Heart left ventricle (tissue), 13 donors: Measurements from ENCODE around the gene SPSB1.

Source experiments
- POLR2A ChIP-seq, 2 donors: fragments of 450-650 bp; IDR thresholded peaks; one replicate each; pipeline ENCODE4 v1.6.1; 2017; ENCODE audit warnings: antibody characterized with exemption in 2 of 2, mild to moderate bottlenecking in 2 of 2, moderate library complexity in 2 of 2
- TF ChIP-seq, protein P1 (sequence below), 12 donors: fragments of 200-600 bp; sonication (generic) in 4 of 12; IDR thresholded peaks; one replicate each; pipeline versions ENCODE4 v1.5.0 to v1.8.0; 2018 to 2022; ENCODE audit warnings: antibody characterized with exemption in 12 of 12, mild to moderate bottlenecking in 5 of 12
- donor health status: ischemic (EF 13 %, LVEDD 7.1; RV severe dilation, severe dysfunction).
- donor health status: DM: no; HTN: yes; CAD: no.
- donor health status: DM: no; HTN: no; CAD: no.
- donor health status: ischemic (EF 25% LVEDD 6.9; RV normal size, moderate dysfunction).
- donor health status: ischemic (EF 25% LVEDD 5.7; RV mildly dilated, moderate dysfunction).
- donor health status: ischemic (EF 35%, LVEDD 5.7; RV mildly dilated, moderate dysfunction).
- donor health status: nonischemic (EF 11% LVEDD 7.7; RV severe dilation, severe dysfunction).
- donor health status: DM: yes; HTN: yes; CAD: no.
- donor health status: PGD.
- donor health status: ischemic (EF 29% LVEDD 5.4; RV normal size, mild dysfunction).
- donor health status: nonischemic (EF 23%, LVEDD 6.1; RV moderate dilation, normal function).

DNA sequence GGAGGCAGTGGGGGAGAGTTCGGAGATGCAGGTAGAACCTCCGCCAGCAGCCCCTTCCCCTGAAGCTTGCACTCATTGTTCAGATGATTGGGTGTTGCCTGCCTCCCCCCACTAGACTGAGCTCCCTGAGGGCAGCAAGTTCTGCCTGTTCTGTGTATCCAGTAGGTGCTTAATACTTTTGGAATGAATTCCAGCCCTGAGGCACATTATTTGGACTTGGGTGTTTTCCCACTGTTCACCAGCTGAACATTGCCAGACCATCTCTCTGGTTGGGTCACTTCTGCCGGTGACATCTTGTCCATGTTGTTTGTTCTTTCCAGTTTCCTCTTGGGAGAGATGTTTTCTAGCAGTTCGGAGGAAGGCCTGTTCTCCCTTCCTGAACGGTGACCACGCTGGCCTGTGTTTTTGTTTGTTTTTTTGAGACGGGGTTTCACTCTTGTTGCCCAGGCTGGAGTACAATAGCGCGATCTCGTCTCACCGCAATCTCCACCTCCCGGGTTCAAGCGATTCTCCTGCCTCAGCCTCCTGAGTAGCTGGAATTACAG is 48.7 kb downstream of the SPSB1 start:
- TF ChIP-seq, protein P1, sequence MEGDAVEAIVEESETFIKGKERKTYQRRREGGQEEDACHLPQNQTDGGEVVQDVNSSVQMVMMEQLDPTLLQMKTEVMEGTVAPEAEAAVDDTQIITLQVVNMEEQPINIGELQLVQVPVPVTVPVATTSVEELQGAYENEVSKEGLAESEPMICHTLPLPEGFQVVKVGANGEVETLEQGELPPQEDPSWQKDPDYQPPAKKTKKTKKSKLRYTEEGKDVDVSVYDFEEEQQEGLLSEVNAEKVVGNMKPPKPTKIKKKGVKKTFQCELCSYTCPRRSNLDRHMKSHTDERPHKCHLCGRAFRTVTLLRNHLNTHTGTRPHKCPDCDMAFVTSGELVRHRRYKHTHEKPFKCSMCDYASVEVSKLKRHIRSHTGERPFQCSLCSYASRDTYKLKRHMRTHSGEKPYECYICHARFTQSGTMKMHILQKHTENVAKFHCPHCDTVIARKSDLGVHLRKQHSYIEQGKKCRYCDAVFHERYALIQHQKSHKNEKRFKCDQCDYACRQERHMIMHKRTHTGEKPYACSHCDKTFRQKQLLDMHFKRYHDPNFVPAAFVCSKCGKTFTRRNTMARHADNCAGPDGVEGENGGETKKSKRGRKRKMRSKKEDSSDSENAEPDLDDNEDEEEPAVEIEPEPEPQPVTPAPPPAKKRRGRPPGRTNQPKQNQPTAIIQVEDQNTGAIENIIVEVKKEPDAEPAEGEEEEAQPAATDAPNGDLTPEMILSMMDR (IDR thresholded peaks at IDR 0.05) = no peak
- TF ChIP-seq POLR2A (IDR thresholded peaks at IDR 0.05) = no peak
